Naive thymus-derived CD4-positive, alpha-beta T cell (primary cell): Measurements from ENCODE around the gene NR1H4. TPM values are rescaled to one million over a fixed set of nuclear protein-coding genes. Genes with fewer than 3 reads are reported as not detected.

Source experiments
- ATAC-seq: fragments of 150-1000 bp; cut with Tn5 transposase; 2 replicates; pipeline ENCODE4 v1.10.0; 2021; ENCODE audit warnings: mild to moderate bottlenecking, moderate library complexity
- CTCF ChIA-PET: fragments of 350-600 bp; sonication (Branson Sonifier 250); formaldehyde crosslinking; loops from one replicate; lab custom pipeline; 2021; ENCODE audit warnings: antibody characterized with exemption; lab: Charles Lee
- POLR2A ChIA-PET: fragments of 350-600 bp; sonication (Branson Sonifier 250); formaldehyde crosslinking; loops from one replicate; lab custom pipeline; 2021; ENCODE audit warnings: antibody characterized with exemption, inconsistent platforms; lab: Charles Lee
- DNase-seq, 9 donors: peaks; one replicate each; pipeline versions ENCODE4 v3.0.0 to v3.0.0-alpha.2; 2020 to 2022; ENCODE audit warnings: mixed read lengths in 1 of 9
- H3K27ac ChIP-seq: one replicate; pipeline ENCODE4 v1.7.0; 2013; ENCODE audit warnings: mild to moderate bottlenecking, low read depth, low read length, moderate library complexity
- H3K27me3 ChIP-seq, 2 donors: one replicate each; pipeline ENCODE4 v1.7.0; 2013; ENCODE audit warnings: low read length in 2 of 2, mild to moderate bottlenecking in 2 of 2, moderate library complexity in 2 of 2; ENCODE audit not compliant: control insufficient read depth in 2 of 2, insufficient read depth in 2 of 2
- H3K36me3 ChIP-seq, 3 experiments: 1 replicate in 2 of 3; 2 replicates in 1 of 3; pipeline ENCODE4 v1.7.0; 2013; ENCODE audit warnings: low read length in 3 of 3, mild to moderate bottlenecking in 3 of 3, moderate library complexity in 1 of 3; ENCODE audit not compliant: insufficient read depth in 3 of 3, control insufficient read depth in 2 of 3
- H3K4me1 ChIP-seq, 2 donors: one replicate each; pipeline ENCODE4 v1.7.0; 2013; ENCODE audit warnings: low read length in 2 of 2, mild to moderate bottlenecking in 2 of 2, moderate library complexity in 1 of 2; ENCODE audit not compliant: control insufficient read depth in 2 of 2, insufficient read depth in 2 of 2
- H3K4me3 ChIP-seq: 2 replicates; pipeline ENCODE4 v1.7.0; 2013; ENCODE audit warnings: mild to moderate bottlenecking, low read length
- H3K9me3 ChIP-seq, 3 experiments: 1 replicate in 2 of 3; 2 replicates in 1 of 3; pipeline ENCODE4 v1.7.0; 2013; ENCODE audit warnings: low read length in 3 of 3; ENCODE audit not compliant: control insufficient read depth in 2 of 3
- H3K27ac Mint-ChIP-seq, 9 donors: one replicate each; pipeline ENCODE4 v1.8.0; 2020 to 2022; ENCODE audit warnings: mixed read lengths in 9 of 9, mild to moderate bottlenecking in 8 of 9, moderate library complexity in 5 of 9, inconsistent platforms in 2 of 9
- H3K27me3 Mint-ChIP-seq, 5 donors: one replicate each; pipeline ENCODE4 v1.8.0; 2021 to 2022; ENCODE audit warnings: mixed read lengths in 5 of 5, mild to moderate bottlenecking in 1 of 5
- H3K36me3 Mint-ChIP-seq, 5 donors: one replicate each; pipeline ENCODE4 v1.8.0; 2020 to 2022; ENCODE audit warnings: mixed read lengths in 5 of 5, mild to moderate bottlenecking in 3 of 5, inconsistent platforms in 1 of 5
- H3K4me1 Mint-ChIP-seq, 7 donors: one replicate each; pipeline ENCODE4 v1.8.0; 2020 to 2022; ENCODE audit warnings: mixed read lengths in 7 of 7, mild to moderate bottlenecking in 3 of 7, inconsistent platforms in 1 of 7
- H3K4me3 Mint-ChIP-seq, 10 donors: one replicate each; pipeline ENCODE4 v1.8.0; 2020 to 2022; ENCODE audit warnings: mild to moderate bottlenecking in 10 of 10, mixed read lengths in 10 of 10, moderate library complexity in 6 of 10, inconsistent platforms in 2 of 10
- H3K9me3 Mint-ChIP-seq, 11 donors: one replicate each; pipeline ENCODE4 v1.8.0; 2020 to 2022; ENCODE audit warnings: mixed read lengths in 11 of 11, mild to moderate bottlenecking in 4 of 11, inconsistent platforms in 1 of 11, moderate library complexity in 1 of 11
- intact Hi-C, 2 donors: fragments of 100-400 bp; cut with micrococcal nuclease; formaldehyde crosslinking; loops; one replicate each; pipeline ENCODE4 v1.15.1; 2023
- polyA plus RNA-seq, 2 donors: library from polyadenylated mRNA; unstranded; fragments of 300-500 nt; fragmentation: Illumina TruSeq; gene quantifications; one replicate each; pipeline ENCODE4 v1.2.3, GENCODE V29; 2021
- total RNA-seq, 6 experiments: library from RNA in 5 of 6; stranded (reverse) in 5 of 6; gene quantifications; 1 replicate in 5 of 6; 2 replicates in 1 of 6; pipeline ENCODE4 v1.2.3 and lab custom pipeline; 2021 to 2026

NR1H4 gene
- total and polyA plus RNA-seq, 7 experiments from 2014 or later = not detected

- ATAC-seq (no peak), DNase-seq (no peak)
- Histone ChIP-seq H3K27me3 (no peaks in the 10 kb centered on the region), H3K36me3 (no peaks in the 10 kb centered on the region), H3K4me3 (no peak overlapping the region), H3K9me3 (no peaks in the 10 kb centered on the region), H3K27ac (no peak overlapping the region), H3K4me1 (no peaks in the 10 kb centered on the region)
- Mint-ChIP-seq H3K27ac (no peak overlapping the region), H3K9me3 (peaks cover 0 to 9% (median 5%) of the 10 kb centered on the region in 11 donors), H3K4me1 (no peaks in the 10 kb centered on the region), H3K36me3 (peaks cover 0 to 5% (median 0%) of the 10 kb centered on the region in 5 donors), H3K27me3 (peaks cover 0 to 35% (median 13%) of the 10 kb centered on the region in 5 donors), H3K4me3 (no peak overlapping the region)
- intact Hi-C loops = no loop called here
- POLR2A ChIA-PET = no interaction called here
- CTCF ChIA-PET = no interaction called here
Observed at GRCh38 chr12:100520048-100520769, 46.5 kb downstream of the NR1H4 start.

GRCh38 chr12:100521958-100522357 is 48.3 kb downstream of the NR1H4 start:
- CTCF ChIA-PET = no interaction called here
- H3K27ac ChIP-seq = no peak overlapping the region
- H3K9me3 ChIP-seq = no peaks in the 10 kb centered on the region
- peaks cover 0 to 5% (median 0%) of the 10 kb centered on the region in 5 donors for H3K36me3 Mint-ChIP-seq
- H3K4me3 ChIP-seq = no peak overlapping the region
- no peaks in the 10 kb centered on the region for H3K36me3 ChIP-seq
- no peak overlapping the region for H3K4me3 Mint-ChIP-seq
- H3K27me3 ChIP-seq = no peaks in the 10 kb centered on the region
- ATAC-seq (no peak), DNase-seq (no peak)
- POLR2A ChIA-PET = no interaction called here
- H3K27me3 Mint-ChIP-seq = peaks cover 0 to 41% (median 19%) of the 10 kb centered on the region in 5 donors
- intact Hi-C loops = no loop called here
- H3K27ac Mint-ChIP-seq = no peak overlapping the region
- no peaks in the 10 kb centered on the region for H3K4me1 Mint-ChIP-seq
- peaks cover 0 to 8% (median 4%) of the 10 kb centered on the region in 11 donors for H3K9me3 Mint-ChIP-seq
- no peaks in the 10 kb centered on the region for H3K4me1 ChIP-seq

- no peaks in the 10 kb centered on the region for H3K4me1 ChIP-seq
- Mint-ChIP-seq H3K4me3 (no peak overlapping the region), H3K9me3 (peaks cover 0 to 4% (median 0%) of the 10 kb centered on the region in 11 donors), H3K27ac (no peak overlapping the region), H3K27me3 (peaks cover 0 to 29% (median 15%) of the 10 kb centered on the region in 5 donors), H3K4me1 (no peaks in the 10 kb centered on the region), H3K36me3 (no peaks in the 10 kb centered on the region)
- ChIA-PET POLR2A (no interaction called here), CTCF (no interaction called here)
- H3K27ac ChIP-seq = no peak overlapping the region
- H3K36me3 ChIP-seq = no peaks in the 10 kb centered on the region
- no peaks in the 10 kb centered on the region for H3K9me3 ChIP-seq
- H3K4me3 ChIP-seq = no peak overlapping the region
- no peak for ATAC-seq
- intact Hi-C loops = no loop called here
- no peaks in the 10 kb centered on the region for H3K27me3 ChIP-seq
- DNase-seq = no peak
Observed at GRCh38 chr12:100528034-100528433, 54.4 kb downstream of the NR1H4 start.

- Histone ChIP-seq H3K4me3 (no peak overlapping the region), H3K27ac (no peak overlapping the region), H3K4me1 (no peaks in the 10 kb centered on the region), H3K9me3 (no peaks in the 10 kb centered on the region), H3K27me3 (no peaks in the 10 kb centered on the region), H3K36me3 (no peaks in the 10 kb centered on the region)
- H3K27ac Mint-ChIP-seq = no peak overlapping the region
- CTCF ChIA-PET = no interaction called here
- H3K9me3 Mint-ChIP-seq = peaks cover 0 to 4% (median 0%) of the 10 kb centered on the region in 11 donors
- H3K4me3 Mint-ChIP-seq = no peak overlapping the region
- no peaks in the 10 kb centered on the region for H3K36me3 Mint-ChIP-seq
- POLR2A ChIA-PET = no interaction called here
- no peaks in the 10 kb centered on the region for H3K4me1 Mint-ChIP-seq
- intact Hi-C loops = no loop called here
- DNase-seq = no peak
- no peak for ATAC-seq
- H3K27me3 Mint-ChIP-seq = peaks cover 0 to 26% (median 17%) of the 10 kb centered on the region in 5 donors
Observed at GRCh38 chr12:100528471-100529127, 54.9 kb downstream of the NR1H4 start.

- no peaks in the 10 kb centered on the region for H3K36me3 Mint-ChIP-seq
- POLR2A ChIA-PET = no interaction called here
Observed at GRCh38 chr12:100529756-100530350, 56.2 kb downstream of the NR1H4 start.

GRCh38 chr12:100533376-100533775 is 59.7 kb downstream of the NR1H4 start:
- ChIA-PET POLR2A (no interaction called here), CTCF (no interaction called here)
- peaks cover 0 to 8% (median 0%) of the 10 kb centered on the region in 11 donors for H3K9me3 Mint-ChIP-seq
- peaks cover 0 to 18% (median 13%) of the 10 kb centered on the region in 5 donors for H3K27me3 Mint-ChIP-seq
- Histone ChIP-seq H3K36me3 (no peaks in the 10 kb centered on the region), H3K27ac (no peak overlapping the region), H3K27me3 (no peaks in the 10 kb centered on the region), H3K4me1 (no peaks in the 10 kb centered on the region), H3K9me3 (no peaks in the 10 kb centered on the region), H3K4me3 (no peak overlapping the region)
- no peak overlapping the region for H3K4me3 Mint-ChIP-seq
- intact Hi-C loops = no loop called here
- no peaks in the 10 kb centered on the region for H3K36me3 Mint-ChIP-seq
- no peaks in the 10 kb centered on the region for H3K4me1 Mint-ChIP-seq
- ATAC-seq = no peak
- DNase-seq = no peak
- no peak overlapping the region for H3K27ac Mint-ChIP-seq

More at GRCh38 chr12:100529756-100530350, 56.2 kb downstream of the NR1H4 start:
- intact Hi-C loops = no loop called here
- CTCF ChIA-PET = no interaction called here
- Mint-ChIP-seq H3K27me3 (peaks cover 0 to 24% (median 19%) of the 10 kb centered on the region in 5 donors), H3K9me3 (peaks cover 0 to 4% (median 0%) of the 10 kb centered on the region in 11 donors), H3K4me3 (no peak overlapping the region), H3K4me1 (no peaks in the 10 kb centered on the region), H3K27ac (no peak overlapping the region)
- H3K27me3 ChIP-seq = no peaks in the 10 kb centered on the region
- ATAC-seq (no peak), DNase-seq (no peak)
- no peak overlapping the region for H3K27ac ChIP-seq
- no peaks in the 10 kb centered on the region for H3K4me1 ChIP-seq
- no peak overlapping the region for H3K4me3 ChIP-seq
- no peaks in the 10 kb centered on the region for H3K36me3 ChIP-seq
- H3K9me3 ChIP-seq = no peaks in the 10 kb centered on the region
